SKM-1 treated with dmso at 0.1 percent for 144 hours (cell line): ENCODE results near the gene TBPL1.
"Not testable (repeated sequence)": the region's sequence is repeated elsewhere in the genome, so short reads cannot be mapped to it uniquely, and the experiment has no call there.

ENCODE experiments used
- DNase-seq: peaks from one replicate; lab custom pipeline; 2025; ENCODE audit not compliant: unreplicated experiment; lab: John Stamatoyannopoulos, UW

Gene TBPL1

GRCh38 chr6:133953634-133954415, 801 bp downstream of the TBPL1 start:
- DNase-seq, result no peak

GRCh38 chr6:133954657-133955576, 1.9 kb downstream of the TBPL1 start:
- DNase-seq, result no peak

- DNase-seq, result no peak
These were observed 2.8 kb downstream of the TBPL1 start for GRCh38 chr6:133955582-133956415.

GRCh38 chr6:133956416-133957049, 3.5 kb downstream of the TBPL1 start:
- no peak for DNase-seq

- no peak for DNase-seq
These were observed 4.2 kb downstream of the TBPL1 start for GRCh38 chr6:133957227-133957626.

- DNase-seq, result no peak
These were observed 4.8 kb downstream of the TBPL1 start for GRCh38 chr6:133957780-133958242.

GRCh38 chr6:133958791-133959190, 5.8 kb downstream of the TBPL1 start:
- DNase-seq, result no peak

GRCh38 chr6:133959667-133960368, 6.8 kb downstream of the TBPL1 start:
- DNase-seq, result no peak

- no peak for DNase-seq
These were observed 8.8 kb downstream of the TBPL1 start for GRCh38 chr6:133961831-133962230.

GRCh38 chr6:133964052-133964451, 11.0 kb downstream of the TBPL1 start:
- no peak for DNase-seq

- no peak for DNase-seq
These were observed 11.7 kb downstream of the TBPL1 start for GRCh38 chr6:133964702-133965101.

GRCh38 chr6:133965817-133966360, 12.9 kb downstream of the TBPL1 start:
- DNase-seq, result no peak

- no peak for DNase-seq
These were observed 13.8 kb downstream of the TBPL1 start for GRCh38 chr6:133966654-133967329.

GRCh38 chr6:133967347-133967746, 14.3 kb downstream of the TBPL1 start:
- no peak for DNase-seq

GRCh38 chr6:133967835-133968234, 14.8 kb downstream of the TBPL1 start:
- not testable (repeated sequence) for DNase-seq

- DNase-seq, result no peak
These were observed 16.4 kb downstream of the TBPL1 start for GRCh38 chr6:133969285-133969920.

- DNase-seq, result no peak
These were observed 16.9 kb downstream of the TBPL1 start for GRCh38 chr6:133969921-133970295.

GRCh38 chr6:133971861-133972260, 18.8 kb downstream of the TBPL1 start:
- no peak for DNase-seq

GRCh38 chr6:133972388-133972787, 19.4 kb downstream of the TBPL1 start:
- no peak for DNase-seq
